GM04504 (cell line): Measurements from ENCODE around the gene RRBP1.

Experiments used
- DNase-seq: peaks from one replicate; pipeline ENCODE4 v3.0.0-alpha.2; 2012; ENCODE audit warnings: low read depth

The RRBP1 gene

GRCh38 chr20:17634661-17635331 lies 47.2 kb downstream of the RRBP1 start:
- DNase-seq = no peak

DNA sequence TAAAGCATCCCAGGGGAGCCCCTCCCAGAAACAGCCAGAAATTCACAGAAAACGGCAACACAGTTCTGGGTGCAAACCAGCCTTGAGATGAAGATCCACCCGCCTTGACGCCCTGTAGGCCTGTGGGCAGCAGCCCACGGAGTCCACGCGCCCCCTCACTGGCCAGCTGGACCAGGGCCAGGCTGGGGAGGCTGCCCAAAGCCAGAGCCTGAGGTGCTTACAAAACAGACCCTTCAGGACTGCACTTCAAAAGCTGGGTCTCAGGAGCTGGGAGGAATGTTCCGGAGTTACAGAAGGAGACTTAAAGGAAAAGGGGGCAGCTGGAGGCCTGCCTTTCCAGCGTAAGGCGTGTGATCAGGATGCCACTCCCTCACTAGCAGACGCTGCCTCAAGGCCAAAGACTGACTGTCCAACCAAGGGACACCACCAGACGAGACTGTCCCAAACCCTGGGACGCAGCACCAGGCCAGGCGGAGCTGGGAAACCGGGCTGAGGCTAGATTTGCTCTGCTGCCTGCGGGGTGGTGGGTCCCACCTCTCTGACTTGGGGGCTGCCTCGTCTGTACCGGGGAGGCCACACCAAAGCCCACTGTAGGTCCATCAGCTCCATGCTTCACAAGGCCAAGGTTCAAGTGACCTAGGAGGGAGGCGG lies 48.1 kb downstream of the RRBP1 start:
- DNase-seq = no peak

GRCh38 chr20:17633221-17633849 lies 48.7 kb downstream of the RRBP1 start:
- DNase-seq = no peak

DNA sequence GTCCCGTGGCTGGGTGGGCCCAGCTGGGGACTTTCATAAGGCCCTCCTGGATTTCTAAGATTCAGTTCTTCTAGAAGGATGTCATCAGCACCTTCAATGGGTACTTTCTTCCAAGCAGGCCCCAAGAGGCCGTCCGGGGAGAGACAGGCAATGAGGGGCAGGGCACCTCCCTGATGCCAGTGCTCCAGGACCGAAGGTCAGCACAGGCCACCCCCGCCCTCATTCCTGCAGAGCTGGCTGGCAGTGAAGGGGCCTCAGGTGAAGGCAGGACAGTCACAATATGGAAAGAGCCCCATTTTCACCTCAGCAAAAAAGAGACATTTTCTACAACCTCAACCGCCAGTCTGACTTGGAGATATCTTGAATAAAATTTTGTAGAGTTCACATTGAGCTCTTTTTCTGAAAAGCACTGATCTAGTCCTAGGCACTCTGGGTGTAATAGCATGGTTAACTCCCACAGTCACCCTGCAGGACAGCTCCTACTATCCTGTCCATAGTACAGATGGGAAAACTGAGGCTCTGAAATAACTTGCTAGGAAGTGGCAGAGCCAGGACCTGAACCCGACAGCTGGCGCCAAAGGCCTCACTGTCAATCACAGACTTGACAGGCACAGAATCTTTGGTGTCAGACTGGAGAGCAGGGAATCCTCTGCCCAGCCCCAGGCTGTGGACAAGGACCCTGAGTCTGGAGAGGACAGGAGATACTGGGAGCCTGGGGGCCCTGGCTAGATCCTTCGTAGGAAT lies 50.3 kb downstream of the RRBP1 start:
- DNase-seq = no peak

DNA sequence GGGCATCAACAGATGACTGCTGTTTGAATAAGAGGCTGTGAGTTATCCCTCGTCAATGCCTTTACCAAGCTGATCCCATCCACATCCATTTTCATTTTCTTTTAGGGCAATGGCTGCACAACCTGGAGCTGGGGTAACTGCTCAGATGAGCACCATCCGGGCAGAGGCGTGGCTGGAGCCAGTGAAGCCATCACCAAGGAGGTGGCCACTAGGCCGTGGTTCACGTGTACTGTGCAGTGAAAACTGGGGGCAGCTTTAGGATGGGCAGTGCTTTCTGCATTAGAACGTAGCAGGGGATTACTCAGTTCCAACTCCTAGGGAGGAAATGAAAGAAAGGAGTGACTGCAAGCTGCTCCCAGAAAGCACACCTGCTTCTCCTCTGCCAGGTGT lies 51.2 kb downstream of the RRBP1 start:
- DNase-seq = no peak

DNA sequence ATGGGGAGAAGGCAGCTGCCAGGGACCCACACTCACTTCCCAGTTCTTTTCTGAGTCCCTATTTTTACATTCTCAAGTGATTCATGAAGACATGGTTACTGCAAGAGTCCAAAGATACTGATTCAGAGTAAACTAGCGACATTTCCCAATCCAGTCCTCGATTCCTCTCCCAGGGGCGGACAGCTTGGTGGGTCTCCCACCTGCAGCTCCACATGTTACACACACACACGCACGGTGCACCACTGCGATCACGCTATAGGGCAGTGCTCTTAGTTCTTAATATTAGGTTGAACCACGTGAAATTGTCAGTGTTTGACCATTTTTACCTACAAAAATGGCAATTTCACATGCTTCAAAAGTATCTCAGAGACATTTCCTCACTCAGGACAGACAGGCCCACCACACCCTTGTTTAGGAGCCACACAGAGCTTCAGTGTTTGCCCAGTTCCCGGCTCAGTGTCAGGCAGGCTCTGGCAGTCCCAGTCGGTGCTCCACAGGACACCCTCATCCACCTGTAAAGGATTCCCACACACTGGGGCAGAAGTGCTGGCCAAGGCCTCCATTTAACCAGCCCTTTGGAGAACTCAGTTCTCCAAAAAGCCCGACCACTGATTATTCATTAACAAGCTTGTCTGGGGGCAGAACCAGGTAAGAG lies 51.8 kb downstream of the RRBP1 start:
- no peak for DNase-seq

DNA sequence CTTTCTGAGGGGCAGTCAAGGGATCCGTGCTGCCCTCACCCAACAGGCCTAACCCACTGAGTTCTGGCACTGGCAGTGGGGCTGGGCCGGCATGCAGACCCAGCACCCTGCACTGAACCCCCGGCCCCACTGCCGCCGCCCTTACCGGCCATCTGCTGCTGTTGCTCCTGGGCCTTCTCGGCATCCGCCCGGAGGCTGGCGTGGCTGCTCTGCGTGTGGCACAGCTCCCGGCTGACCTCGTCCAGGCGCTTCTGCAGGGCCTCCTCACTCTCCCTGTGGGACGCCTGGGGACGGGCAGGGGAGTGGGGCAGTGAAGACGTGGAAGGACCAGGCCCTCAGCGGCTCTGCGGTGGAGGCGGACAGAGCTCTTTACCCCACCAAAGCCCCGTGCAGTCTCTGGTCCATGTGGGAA lies 52.4 kb downstream of the RRBP1 start:
- no peak for DNase-seq

DNA sequence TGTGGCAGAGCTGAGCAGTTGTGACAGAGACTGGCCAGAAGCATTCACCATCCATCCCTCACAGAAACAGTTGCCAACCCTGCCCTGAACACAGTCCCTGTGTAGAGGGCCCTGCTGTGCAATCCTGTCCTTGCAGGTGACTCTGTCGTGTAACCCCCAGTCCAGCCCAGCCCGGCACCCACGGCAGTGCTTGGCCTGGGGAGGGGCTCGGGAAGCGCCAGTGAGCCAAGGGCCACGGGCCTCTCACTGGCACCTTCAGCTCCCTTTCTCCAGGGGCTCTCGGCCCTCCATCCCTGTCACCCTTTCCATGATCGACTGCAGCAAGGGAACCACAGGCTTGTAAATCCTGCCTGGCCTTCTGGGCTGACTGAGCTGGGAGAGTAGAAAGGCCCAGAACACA lies 53.0 kb downstream of the RRBP1 start:
- DNase-seq = no peak

DNA sequence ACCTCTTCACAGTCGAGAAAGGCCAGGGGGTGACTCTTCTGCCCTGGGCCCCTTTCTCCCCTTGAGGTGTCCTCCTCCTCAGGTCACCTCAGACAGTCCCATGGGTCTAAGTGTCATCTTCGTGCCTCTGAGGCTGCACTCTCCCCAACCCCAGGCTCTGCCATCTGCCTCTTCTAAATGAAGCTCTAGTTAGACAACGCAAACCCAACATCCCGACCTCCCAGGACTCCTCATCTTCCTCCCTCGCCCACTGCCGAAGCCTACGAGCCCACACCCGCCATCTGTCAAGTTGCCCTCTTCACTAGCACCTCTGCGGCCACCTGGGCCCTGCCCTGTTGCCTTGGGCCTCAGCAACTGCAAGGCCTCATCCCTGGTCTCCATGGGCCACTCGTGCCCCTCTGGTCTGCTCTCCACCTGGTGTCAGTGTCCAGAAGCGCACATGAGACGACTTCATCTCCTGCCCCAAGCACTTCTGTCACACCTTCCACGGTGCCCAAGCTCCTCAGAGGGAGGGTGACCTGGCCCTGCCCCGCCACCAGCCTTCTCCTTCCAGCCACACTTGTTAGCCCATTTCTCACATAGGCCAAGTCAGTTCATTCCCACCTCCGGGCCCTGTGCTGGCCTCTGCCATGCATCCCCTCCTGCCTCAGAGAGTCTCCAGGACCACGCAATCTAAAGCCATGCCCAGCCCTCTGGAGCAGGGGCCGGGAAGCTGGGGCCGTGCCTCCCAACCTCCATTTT lies 53.8 kb downstream of the RRBP1 start:
- DNase-seq = no peak

GRCh38 chr20:17627101-17627955 lies 54.7 kb downstream of the RRBP1 start:
- no peak for DNase-seq

DNA sequence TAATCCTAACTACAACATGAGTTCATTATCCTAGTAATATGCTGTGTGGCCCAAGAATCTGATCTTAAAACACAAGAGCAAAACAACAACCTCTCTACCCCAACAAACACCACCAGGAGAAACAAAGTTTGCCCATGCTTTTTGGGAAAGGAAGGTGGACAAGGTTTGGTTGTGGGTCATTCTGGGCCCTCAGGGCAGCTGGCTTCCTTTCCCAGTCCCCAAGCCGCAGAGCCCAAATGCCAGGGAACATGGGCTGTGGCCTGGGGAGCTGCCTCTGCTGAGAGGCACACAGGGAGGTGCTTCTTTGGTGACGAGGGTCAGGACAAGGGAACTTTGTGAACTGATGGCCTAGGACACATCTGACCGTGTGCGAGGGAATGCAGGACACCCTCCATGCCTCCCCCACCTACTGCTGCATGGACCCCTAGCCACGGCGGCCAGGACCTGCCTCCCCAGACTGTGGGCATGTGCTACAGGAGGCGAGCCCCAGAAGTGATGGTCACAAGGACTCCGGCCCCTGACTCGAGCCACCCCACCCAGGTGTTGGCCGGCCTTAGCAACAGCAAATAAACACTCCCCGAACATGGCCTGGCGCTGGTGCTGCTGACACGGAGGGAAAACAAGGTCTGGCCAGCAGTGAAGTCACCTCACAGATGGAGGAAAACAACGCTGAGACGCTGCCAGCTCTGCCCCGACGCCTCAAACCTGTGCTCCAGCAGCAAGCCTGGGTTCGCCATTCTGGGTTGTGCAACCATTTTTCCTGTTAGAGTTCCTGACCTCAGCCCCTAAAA lies 55.6 kb downstream of the RRBP1 start:
- DNase-seq = no peak

GRCh38 chr20:17625246-17626051 lies 56.6 kb downstream of the RRBP1 start:
- no peak for DNase-seq

DNA sequence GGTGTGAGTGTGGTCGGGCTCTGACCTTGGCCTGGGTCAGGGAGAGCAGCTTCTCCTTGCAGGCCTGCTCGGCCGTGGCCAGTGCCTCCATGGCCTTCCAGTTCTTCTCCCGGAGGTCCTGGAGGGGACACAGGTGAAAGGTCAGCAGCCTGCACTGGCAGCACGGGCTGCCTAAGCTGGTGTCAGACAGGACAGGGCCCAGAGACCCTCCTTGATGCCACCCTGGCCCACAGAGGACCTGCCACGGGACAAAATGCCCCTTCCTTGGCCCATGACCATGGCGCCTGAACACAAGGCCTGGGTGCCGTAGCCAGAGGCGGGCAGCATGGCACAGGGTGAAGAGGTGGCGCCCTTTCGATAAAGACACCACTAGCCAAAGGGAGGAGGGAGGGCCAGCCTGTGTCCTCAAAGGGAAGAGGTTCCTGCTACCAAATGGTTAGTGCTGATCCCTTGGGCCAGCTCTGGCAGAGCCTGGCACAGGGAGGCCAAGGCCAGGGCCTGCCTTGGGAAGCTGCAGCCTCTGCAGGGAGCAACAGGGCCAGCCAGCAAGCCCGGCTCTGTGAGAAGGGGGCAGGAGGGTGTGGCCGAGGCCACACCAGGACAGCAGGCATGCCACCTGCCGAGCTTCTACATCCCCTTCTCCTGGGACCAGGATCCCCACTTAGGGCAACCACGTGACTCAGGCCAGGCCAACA lies 57.3 kb downstream of the RRBP1 start:
- no peak for DNase-seq

DNA sequence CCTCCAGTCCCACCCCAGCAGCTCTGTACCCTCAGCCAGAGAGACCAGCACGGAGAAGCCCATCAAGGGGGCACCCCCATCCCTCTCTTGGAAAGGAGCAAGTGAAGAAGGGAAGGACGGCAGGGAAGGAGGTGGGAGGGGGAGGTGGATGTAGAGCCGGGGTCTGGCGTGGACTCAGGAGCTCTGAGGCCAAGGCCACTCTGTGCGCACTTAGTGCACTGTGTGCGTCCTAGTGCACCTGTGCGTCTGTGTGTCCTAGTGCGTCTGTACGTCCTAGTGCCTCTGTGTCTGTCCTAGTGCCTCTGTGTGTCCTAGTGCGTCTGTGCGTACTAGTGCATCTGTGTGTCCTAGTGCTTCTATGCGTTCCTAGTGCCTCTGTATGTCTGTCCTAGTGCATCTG lies 58.0 kb downstream of the RRBP1 start:
- no peak for DNase-seq

DNA sequence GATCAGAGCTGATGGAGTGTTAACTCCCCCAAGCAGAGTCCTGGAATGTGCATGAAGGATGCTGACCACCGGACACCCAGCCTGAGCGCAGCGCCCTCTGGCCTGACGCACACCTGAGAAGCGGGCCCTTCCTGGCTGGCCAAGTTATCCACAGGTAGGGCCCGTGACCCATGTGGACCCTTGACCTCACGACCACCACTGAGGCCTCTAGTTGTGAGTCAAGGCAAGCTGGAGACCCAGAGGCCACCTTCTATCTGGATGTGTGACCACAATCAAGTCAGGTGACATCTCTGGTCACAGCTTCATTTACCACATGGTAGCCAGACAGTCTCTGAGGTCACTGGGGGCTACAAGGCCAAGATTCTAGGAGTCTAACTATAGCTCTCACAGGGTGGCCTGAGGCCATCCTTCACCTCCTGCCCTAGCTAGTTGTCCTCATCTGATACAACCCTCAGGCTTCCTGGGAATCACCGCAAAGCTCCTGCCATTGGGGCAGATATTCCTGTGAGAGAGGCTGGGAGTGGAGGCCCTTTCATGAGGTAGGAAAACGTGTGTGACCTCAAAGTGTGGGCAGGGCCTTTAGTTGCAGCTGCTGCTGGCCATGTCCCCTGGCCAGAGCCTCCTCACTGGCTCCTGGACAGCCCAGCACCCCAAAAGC lies 59.1 kb downstream of the RRBP1 start:
- DNase-seq = no peak

DNA sequence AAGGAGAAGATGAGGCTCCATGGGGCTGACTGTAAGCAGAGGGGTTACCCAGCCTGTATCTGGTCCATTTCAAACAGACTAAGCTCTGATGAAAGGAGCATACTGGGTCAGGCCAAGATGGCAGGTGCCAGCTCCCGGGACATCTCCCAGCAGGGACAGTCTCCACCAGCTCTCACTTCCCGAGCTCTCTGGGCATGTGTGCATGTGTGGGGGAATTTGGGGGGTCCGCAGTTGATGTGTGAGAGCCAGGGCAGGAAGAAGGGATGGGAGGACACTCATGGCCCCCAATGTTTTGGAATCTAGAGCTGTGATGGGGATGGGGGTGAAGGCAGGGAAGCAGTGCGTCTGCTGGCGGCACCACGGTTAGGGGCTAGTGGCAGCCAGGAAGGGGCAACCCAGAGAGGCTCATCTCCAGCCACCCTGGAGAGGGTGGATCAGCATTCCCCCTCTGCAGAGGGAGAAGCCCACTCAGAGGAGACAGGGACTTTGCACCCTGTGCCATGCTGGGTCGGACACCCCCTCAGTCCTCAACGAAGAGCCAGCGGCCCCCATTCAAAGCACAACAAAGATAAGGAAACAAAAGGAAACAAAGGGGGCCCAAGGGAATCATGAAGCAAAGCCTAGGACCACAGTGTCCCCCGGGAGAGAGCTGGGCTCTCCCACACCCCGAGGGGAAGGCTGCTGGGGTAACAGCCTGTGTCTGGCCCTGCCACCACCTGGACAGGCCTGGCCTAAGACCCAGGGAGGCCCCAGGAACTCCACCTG lies 59.8 kb downstream of the RRBP1 start:
- no peak for DNase-seq
